HG02623 (cell line): Measurements from ENCODE around the gene MINDY3.
"Not testable (repeated sequence)": the region's sequence is repeated elsewhere in the genome, so short reads cannot be mapped to it uniquely, and the experiment has no call there.

Experiments used
- ATAC-seq: cut with Tn5 transposase; IDR thresholded peaks from one replicate; pipeline ENCODE4 v1.9.1; 2021; ENCODE audit warnings: moderate library complexity; ENCODE audit not compliant: unreplicated experiment

Gene MINDY3

DNA sequence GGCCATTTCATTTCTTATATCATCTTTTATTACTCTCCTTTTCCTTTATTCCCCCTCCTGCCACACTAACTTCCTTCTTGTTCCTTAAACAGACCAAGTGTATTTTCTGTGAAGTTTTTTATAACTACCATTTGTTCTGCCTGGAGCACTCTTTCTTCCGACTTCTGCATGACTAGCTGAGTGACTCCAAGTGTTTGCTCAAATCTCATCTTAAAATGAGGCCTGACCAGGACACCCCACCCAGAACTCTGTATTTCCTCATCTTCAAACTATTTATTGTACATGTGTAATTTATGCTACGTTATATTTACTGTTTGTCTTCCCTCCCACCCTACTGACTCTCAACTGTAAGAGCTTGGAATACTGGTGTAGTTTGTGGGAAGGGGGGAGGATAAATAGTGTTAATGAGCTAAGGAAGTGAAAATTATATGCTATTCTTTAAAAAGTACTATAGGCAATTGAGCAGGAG lies 3.2 kb downstream of the MINDY3 start:
- no peak for ATAC-seq

DNA sequence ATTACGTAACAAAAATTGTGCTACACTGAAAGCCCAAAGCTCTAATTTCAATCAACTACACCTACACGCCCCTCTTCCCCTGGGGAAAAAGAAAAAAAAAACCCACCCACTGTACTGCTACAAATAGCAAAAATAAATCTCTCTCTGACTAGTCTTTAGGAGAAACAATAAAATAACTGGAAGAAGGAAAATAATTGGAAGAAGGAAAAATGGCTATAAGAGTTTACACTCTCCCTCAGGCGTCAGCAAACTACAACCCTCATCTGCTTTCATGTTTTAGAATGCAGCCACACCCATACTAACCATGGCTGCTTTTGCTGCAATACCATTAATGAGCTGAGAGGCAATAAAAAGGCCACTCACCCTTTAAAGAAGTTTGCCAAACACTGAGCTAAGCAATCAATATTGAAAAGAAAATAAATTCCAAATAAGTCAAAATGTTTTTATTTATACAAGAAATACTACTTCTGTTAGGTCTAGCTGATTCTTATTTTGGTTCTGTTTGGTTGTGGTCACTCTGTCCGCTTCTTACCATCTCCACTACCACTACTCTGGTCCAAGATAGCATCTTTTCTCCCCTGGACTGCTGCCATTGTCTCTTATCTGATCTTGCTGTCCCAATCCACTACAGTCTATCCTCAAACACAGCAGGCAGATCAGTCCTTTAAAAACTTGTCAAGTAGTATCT lies 3.8 kb downstream of the MINDY3 start:
- ATAC-seq = no peak

DNA sequence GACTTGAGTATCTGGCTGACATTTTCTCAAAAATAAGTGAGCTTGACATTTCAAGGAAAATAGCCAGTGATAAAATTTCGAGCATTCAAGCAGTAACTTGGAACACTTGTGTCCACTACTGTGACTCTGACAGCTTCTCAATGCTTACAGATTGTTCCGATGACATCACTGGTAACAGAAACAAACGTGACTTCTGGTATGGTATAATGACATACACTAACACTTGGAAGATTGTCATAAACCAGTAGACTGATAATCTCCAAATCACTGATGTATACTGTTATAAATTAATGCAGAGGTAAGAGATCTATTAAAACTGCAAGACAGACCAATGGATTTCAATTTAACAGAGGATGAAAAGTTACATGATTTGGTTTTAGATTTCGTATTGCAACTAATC lies 6.5 kb downstream of the MINDY3 start:
- no peak for ATAC-seq

DNA sequence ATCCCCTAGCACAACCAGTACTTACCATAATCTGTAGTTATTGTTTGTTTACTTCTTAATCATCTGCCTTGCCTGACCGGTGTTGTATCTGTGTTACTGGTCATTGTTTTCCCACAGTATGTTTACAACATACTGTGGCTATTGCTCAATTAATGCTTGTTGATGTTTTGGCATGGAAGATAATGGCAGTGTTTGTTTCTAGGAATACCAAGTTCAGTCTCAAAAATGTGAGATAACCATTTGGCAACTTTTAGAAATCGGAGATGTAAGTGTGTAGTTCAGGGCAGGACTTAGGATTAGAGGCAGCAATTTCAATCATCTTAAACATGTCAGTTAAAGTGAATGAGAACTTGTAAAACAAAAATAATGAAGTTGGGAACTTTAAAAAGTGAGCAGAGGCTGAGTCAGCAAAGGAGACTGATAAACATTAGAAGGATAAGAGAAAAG lies 8.2 kb downstream of the MINDY3 start:
- no peak for ATAC-seq

DNA sequence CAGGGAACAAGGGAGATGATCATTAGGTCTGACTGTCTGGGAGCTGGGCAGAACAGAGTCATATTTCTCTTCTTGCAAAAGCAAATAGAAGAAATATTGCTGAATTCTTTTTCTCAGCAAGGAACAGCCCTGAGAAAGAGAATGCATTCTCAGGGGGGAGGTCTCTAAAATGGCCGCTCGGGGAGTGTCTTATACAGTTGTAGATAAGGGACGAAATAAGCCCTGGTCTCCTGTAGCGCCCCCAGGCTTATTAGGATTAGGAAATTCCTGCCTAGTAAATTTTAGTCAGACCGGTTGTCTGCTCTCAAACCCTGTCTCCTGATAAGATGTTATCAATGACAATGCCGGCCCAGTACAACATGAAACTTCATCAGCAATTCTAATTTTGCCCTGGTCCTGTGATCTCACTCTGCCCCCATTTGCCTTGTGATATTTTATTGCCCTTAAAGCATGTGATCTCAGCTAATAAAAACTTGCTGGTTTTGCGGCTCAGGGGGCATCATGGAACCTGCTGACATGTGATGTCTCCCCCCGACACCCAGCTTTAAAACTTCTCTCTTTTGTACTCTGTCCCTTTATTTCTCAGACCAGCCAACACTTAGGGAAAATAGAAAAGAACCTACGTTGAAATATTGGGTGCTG lies 9.8 kb downstream of the MINDY3 start:
- not testable (repeated sequence) for ATAC-seq

DNA sequence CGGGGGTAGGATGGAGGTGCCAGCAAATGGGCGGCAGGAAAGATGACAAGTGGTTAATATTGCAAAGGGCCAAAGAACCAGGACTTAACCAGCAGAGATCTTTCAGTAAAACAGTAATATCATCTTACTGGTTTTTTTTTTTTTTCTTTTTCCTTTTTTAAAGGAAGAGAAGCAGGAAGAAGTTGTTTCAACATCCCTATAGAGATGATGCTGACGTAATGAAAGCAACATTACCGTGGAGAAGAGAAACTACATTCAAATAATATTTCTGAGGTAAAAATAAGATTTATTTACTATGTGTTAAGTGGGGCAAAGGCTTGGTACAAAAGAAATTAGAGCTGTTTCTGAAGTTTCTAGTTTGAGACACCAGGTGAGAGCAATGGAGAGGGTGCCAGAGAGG lies 11.0 kb downstream of the MINDY3 start:
- ATAC-seq = no peak

DNA sequence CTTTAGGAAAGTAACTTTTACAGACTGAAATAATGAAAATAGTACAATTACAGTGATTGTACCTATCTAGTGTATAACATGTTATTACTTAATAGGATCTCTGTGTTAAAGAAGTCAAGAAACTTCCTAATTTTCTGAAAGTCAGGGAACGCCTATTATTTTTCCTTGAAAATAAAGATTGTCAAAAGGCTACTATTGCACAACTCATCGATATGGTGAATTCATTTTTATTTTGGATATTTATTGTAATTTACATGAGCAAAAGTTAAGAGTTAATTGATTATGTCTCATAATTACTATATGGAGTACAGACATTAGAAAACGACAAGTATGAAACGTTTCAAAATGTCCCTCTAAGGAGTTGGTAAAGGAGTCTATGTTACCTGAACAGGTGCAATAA lies 12.8 kb downstream of the MINDY3 start:
- no peak for ATAC-seq

DNA sequence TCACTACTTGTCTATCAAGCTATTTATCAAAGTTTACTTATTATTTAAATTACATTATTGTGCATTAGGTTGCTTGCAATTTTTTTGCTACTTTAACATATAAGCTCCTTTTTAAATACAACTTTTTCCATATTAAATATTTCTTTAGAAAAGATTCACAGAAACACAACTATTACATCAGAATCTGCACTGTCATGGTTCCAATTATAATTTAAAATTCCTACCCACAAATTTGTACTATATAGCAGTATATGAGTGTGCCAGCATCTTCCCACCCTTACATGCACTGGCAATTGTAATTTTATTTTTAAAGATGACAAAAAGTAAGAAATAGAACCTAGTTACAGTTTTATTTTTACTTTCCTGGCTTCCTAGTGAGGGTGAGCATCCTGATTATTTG lies 15.8 kb downstream of the MINDY3 start:
- ATAC-seq = no peak

DNA sequence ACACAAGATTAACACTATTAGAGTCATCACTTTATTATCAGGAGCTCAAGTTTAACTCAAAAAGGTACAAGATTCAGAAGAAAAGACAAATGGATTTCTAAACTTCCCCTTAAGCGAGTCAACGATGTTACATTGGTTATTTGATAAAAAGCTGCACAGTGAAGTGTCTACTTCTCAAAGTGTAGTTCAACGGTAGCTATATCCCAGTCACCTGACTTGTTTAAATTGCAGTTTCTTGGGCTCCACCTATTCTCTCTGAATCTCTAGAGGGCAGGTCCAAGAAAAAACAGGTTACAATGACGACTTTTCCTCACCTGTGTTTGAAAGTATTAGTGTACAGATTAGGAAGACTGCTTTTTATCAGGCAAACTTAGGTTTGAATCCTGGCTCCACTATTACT lies 16.6 kb downstream of the MINDY3 start:
- ATAC-seq = no peak

DNA sequence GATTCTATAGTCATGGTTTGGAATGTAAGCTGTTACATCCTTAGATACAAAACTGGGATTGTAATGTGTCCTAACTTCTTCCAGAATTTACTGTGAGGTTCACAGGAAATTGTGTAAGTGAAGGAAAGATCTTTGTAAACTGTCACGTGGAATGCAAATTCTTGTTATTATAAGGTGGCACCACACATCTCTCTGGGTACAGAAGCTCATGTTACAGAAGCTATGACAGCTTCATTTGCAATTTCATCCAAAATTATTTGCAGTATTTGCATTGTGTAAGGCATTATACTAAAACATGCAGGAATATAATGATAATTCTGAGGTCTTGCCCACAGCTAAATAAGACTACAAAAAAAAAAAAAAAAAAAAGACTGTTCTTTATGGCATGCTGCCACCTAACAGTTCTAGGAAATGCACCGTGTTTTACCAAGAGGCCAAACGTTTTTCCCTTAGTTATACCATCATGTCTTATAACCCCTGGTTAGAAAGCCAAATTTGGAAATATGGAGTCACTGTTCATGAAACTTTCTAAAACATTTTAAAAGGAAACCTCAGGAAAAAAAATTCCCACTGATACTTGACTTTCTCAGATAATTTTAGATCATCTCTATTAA lies 17.6 kb downstream of the MINDY3 start:
- no peak for ATAC-seq

DNA sequence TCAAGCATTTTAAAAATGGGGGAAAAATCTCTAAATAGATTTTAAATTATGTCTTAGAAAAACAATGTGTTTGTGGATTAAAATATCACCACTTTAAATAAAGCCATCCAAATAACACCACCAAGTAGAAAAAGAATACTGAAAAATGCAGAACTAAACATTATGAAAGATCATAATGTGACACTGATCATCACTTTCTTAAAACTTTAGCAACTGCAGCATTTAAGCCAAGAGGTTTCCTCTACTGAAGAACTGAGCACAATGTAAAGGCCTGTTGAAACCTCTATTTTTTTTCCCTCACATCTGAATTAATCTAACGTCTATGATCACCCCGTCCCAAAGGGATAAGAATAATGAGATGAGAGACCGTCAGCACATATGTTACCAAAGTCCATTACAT lies 18.6 kb downstream of the MINDY3 start:
- ATAC-seq = no peak

DNA sequence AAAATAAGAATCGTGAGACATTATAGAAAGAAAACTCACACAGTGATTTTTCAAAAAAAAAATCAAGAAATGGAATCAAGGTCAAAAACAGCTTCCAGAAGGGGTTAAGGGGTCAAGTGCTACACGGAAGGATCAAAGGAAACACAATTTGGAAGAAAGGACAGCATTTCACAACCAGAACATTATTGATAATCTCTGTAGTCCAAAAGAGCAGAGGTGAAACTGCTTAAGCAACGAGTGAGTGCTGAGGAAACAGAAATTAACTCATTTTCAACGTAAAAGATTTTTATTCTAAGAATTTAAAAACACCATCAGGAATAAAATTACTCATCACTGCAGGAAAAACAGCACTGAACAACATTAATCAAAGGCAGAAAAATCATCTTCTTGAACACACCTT lies 23.5 kb downstream of the MINDY3 start:
- ATAC-seq = no peak

DNA sequence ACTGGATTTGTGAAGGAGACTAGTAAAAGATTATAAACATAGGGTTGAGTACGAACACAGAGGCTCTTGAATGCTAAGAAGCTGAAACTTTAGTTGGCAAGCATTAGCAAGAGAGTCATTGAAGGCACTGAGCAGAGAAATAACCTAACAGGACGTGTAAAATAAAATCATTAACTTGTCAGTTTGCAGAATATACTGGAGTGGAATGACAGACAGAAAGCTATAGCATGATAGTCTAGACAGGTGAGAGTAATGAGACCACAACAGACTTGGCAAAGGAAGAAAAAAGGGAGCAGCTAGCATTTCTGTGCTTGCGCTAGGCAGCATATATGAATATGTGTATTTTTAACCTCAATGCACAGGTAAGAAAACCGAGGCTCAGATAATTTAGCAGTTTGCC lies 30.8 kb downstream of the MINDY3 start:
- ATAC-seq = no peak

DNA sequence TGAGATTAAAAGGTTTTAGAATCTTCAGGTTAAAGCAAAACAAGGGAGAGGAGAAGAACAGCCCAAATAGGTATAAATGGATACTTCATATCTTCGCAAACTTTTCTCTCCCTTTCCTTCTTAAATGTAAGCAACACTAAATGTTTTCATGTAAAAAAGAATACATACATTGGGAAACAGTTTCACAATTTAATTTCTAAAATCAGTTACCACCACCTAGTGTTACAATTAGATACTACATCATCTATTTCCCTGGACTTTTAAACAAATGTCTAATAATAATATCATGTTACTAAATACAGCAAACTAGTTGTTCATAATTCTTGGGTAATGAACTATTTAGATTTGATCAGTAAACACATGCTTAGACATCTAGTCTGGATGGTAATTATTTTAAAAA lies 35.8 kb downstream of the MINDY3 start:
- ATAC-seq = no peak

DNA sequence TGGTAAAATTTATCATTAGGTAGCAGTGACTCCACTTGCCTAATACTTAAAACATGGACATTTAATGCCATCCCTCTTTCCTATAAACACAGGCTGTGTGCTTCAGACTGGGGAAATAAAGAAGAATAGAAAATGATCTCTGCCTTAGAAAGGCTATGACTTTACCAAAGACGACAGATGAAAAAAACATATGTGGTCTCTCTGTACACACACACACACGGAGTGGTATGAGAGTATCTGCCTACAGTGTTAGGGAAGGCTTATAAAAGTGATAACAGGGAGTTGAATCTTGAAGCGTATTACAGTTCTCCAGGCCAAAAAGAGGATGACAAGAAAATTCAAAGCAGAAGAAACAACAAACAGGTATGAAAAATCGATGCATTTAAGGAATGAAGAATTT lies 38.2 kb downstream of the MINDY3 start:
- no peak for ATAC-seq

DNA sequence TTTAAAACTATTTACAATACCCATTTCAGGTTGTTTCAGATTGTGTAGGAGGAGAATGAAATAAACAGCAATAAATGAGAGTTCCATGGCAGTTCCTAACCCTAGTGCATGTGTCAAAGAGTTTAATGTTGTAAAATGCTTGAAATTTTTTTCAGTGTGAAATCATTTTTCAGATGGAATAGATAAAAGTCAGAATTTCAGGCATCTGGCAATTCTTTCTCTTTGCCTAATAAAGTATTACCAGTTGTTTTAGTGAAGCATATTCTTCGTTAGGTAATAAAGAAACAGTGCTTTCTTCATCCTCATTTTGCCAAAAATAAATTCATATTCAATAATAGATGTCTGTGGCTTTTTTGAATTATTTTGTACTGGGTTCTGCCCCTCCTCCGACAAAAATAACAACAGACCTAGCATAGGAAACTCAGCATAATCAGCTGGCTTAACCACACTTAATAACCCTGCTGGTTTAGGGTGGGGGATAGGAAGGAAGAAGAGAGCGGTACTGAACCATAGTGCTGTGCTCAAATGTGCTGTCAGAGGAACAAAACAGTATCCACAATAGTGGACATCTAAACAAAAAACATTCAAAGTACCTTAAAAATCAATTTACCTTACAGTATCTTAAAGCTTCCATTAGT lies 39.1 kb downstream of the MINDY3 start:
- no peak for ATAC-seq

DNA sequence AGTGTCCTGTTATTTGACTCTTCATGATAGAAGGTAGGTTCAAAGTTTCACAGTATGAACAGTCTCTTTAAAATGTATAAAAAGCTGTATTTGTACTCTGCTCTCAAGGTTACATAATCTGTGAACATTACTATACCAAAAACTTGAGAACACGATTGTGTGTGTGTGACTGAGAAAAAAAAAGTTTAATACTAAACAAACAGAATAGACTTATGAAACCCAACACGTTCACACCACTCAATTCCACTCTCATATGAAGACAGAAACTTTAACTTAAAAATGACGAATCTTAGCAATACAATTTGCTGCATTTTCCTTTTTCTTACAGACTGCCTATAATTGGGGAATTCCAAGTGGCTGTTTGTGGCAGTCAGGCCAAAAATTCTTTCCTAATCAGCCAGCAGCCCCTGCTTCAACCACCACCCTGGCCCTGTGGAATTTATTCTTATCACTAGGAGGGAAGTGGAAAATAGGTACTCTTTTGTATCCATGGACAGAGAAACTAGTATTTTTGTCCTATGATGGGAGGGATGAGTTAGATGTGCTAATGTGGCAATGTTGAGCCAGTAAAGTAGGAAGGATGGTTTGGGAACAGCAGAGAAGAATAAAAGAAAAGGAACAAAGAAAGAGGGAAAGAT lies 42.8 kb downstream of the MINDY3 start:
- ATAC-seq = no peak

DNA sequence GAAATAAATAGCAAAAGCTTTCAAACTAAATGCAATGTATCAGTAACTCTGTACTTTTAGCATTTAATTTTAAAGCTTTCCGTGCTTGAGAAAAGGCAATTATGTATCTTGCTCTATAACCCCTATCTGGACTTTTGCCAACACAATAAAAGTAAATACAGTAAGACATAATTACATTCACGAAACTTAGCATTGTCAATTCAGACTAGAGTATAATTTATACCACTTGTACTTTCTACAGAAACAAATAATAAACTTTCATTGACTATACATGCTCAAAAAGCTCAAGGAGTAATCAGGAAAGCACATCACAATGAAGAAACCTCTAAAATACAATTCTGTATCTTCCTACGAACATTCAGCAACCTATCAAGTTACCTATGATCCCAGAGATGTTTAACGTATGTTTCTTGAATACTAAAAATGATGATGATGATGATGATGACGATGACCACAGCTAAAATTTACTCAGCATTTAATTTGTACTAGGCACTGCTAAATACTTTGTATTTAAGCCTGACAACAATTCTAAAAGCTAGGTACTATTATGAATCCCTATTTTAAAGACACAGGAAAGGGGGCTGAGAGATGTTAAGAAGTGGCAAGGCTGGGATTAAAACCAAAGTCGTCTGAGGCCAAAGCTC lies 44.9 kb downstream of the MINDY3 start:
- no peak for ATAC-seq

DNA sequence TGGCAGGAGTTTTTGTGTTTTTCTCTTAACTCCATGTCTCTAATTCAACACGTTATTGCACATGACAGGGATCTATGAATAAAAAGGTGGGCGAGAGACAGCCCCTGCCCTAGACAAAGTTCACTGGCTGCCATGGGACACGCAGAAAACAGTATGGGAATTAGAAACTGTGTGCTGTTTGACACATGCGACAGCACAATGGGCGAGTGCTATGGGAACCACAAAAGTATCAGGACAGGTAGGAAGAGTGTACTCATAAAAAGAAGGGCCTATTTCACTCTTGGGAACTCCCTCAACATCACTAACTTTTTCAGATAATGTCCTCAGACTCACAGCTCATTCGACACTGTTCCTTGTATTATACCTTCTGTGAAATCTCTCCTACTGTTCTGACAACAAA lies 45.7 kb downstream of the MINDY3 start:
- ATAC-seq = no peak

DNA sequence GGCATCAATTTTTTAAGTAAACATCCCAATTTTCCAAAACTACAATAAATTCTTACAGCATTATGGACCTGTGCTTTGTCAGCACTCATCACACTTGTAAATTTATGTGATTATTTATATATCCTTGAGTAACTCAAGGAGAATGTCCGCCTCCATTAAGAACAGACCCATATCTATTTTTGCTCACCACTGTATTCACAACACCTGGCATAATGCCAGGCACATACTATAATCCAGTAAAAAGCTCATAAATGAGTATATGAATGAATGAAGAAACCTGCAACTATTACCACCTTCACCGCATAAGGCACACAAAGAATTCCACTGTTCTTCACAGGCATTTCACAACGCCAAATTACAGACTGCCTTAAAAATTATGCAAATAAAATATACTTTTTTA lies 46.9 kb downstream of the MINDY3 start:
- ATAC-seq = no peak

DNA sequence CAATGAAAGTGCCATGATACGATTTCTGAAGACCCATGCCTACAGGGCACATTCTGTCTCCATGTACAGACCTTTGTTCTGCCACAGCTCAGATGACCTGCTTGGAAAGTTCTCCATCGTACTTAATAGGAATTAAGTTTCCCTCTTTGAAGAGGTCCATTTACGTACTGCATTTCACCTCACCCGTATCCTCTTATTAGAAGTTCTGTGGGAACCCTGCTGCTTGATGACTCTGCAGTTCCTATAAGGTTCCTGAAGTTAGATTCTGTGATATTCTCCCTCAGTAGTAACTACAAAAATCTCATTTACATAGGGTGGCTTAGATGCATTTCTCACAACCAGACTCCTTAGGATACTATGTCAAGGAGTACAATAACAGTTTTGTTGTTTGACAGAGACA lies 50.9 kb downstream of the MINDY3 start:
- ATAC-seq = no peak
